ENCODE data around the gene SAPCD1. TPM values are rescaled to one million over a fixed set of nuclear protein-coding genes. Genes with fewer than 3 reads are reported as not detected.

The SAPCD1 gene
- total and polyA plus RNA-seq, 10 of the 15 experiments (the other 5 are each of a cell fraction or from before 2014, with no cell fraction given), result 1.6 to 13.0 (median 5.4) TPM

- Histone ChIP-seq H3K4me3 (no peak overlapping the region), H2AFZ (ENCODE audit: control insufficient read depth, low read depth, low read length) (no peak overlapping the region), H3K36me3 (ENCODE audit: control insufficient read depth in 2 of 2, insufficient read depth in 2 of 2, low read length in 1 of 2) (peaks cover 6 to 39% of the 10 kb centered on the region in 2 experiments; a peak in 3 of 4 replicates), H3K79me2 (ENCODE audit: control insufficient read depth, insufficient read depth, low read length) (no peaks in the 10 kb centered on the region; the same call in 1 of the 2 replicates), H3K27ac (ENCODE audit: control insufficient read depth, insufficient read depth) (no peak overlapping the region), H3K27me3 (replicated peaks in 1 of 2; ENCODE audit: control insufficient read depth in 2 of 2, insufficient read depth in 2 of 2, low read length in 1 of 2) (no peaks in the 10 kb centered on the region), H3K9ac (ENCODE audit: control insufficient read depth, insufficient read depth, low read length) (no peak overlapping the region), H3K4me2 (ENCODE audit: control insufficient read depth, insufficient read depth) (no peak overlapping the region), H4K20me1 (ENCODE audit: control insufficient read depth, insufficient read depth) (no peaks in the 10 kb centered on the region), H3K4me1 (ENCODE audit: control insufficient read depth, insufficient read depth, low read length) (peaks cover under 1% of the 10 kb centered on the region), H3K9me3 (replicated peaks; ENCODE audit: control insufficient read depth, insufficient read depth, low read length) (no peaks in the 10 kb centered on the region)
- SMC1A ChIA-PET (ENCODE audit: uncharacterized antibody, unreplicated experiment), result no interaction called here
- no peak for ATAC-seq
- DNase-seq (ENCODE audit: low read depth, low spot score), result no peak
- CTCF ChIA-PET, result interaction anchor here (1.4 kb wide), 1 partner anchor 8 kb away, joined by 3 read pairs; no protein-coding TSS in a partner anchor
- intact Hi-C loops (cut with micrococcal nuclease; ENCODE audit: unreplicated experiment) (no loop called here), in situ Hi-C loops (cut with MboI) (no loop called here)
- FAIRE-seq, result no peak
- RAD21 ChIA-PET (ENCODE audit: unreplicated experiment), result interaction anchor here (1.1 to 1.2 kb wide), 2 partner anchors 28 to 55 kb away, joined by 3 to 4 read pairs; no protein-coding TSS in a partner anchor
- POLR2A ChIA-PET, result interaction anchor here (0.7 to 0.9 kb wide), 2 partner anchors 44 to 220 kb away, joined by 3 to 4 read pairs; partner anchors contain the start of gene MSH5
- WGBS (ENCODE audit: insufficient coverage, insufficient replicate concordance, low lambda C conversion rate, missing lambda C conversion rate), result 98% methylated on average over 15 of the region's 15 CpGs
- BruUV-seq (replicated peaks), result no TSS peak
- TF ChIP-seq RCOR1 (conservative IDR thresholded peaks at IDR 0.05; ENCODE audit: low read depth, low read length) (no peak), RELA (IDR thresholded peaks at IDR 0.05; ENCODE audit: borderline replicate concordance, partially characterized antibody) (no peak)
These were observed 21.9 kb downstream of the SAPCD1 start for GRCh38 chr6:31784098-31784925.

DNA sequence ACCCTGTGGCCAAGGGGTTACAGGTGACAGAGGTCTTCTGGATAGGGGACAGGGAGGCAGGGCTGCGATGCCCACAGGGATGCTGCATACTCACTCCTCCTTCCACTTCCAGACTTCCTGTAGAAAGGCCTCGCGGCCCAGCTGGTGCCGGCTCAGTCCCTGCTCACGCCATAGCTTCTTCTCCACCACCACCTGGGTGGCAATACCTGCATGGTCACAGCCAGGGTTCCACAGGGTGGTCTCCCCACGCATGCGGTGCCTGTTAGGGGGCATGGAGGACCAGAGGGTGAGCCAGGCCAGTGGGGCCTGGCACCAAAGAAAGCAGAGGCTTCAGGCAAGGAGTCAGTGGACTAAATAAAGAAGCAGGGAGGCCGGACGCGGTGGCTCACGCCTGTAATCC is 23.0 kb downstream of the SAPCD1 start:
- POLR2A ChIA-PET, result interaction anchor here (1.5 to 1.9 kb wide), 2 partner anchors 12 to 21 kb away, joined by 5 read pairs; partner anchors contain the start of gene LSM2
- in situ Hi-C loops (cut with MboI), result no loop called here
- no peak for TF ChIP-seq HDAC2 (IDR thresholded peaks at IDR 0.05)
- TF ChIP-seq ATF2 (IDR thresholded peaks at IDR 0.05; ENCODE audit: low read length), result no peak
- no peak for TF ChIP-seq TARDBP (IDR thresholded peaks at IDR 0.05; ENCODE audit: borderline replicate concordance)
- TF ChIP-seq, protein P1, sequence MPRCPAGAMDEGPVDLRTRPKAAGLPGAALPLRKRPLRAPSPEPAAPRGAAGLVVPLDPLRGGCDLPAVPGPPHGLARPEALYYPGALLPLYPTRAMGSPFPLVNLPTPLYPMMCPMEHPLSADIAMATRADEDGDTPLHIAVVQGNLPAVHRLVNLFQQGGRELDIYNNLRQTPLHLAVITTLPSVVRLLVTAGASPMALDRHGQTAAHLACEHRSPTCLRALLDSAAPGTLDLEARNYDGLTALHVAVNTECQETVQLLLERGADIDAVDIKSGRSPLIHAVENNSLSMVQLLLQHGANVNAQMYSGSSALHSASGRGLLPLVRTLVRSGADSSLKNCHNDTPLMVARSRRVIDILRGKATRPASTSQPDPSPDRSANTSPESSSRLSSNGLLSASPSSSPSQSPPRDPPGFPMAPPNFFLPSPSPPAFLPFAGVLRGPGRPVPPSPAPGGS (IDR thresholded peaks at IDR 0.05; ENCODE audit: borderline replicate concordance, insufficient read depth, low read depth, low read length, poor library complexity, severe bottlenecking), result no peak
- TF ChIP-seq CEBPZ (IDR thresholded peaks at IDR 0.05; ENCODE audit: low read depth, low read length), result no peak

More for the DNA sequence above, 23.0 kb downstream of the SAPCD1 start:
- BruUV-seq (replicated peaks), result no TSS peak
- ATAC-seq (no peak), DNase-seq (ENCODE audit: low read depth, low spot score) (no peak), FAIRE-seq (no peak)
- intact Hi-C loops (cut with micrococcal nuclease; ENCODE audit: unreplicated experiment), result no loop called here
- over 99% methylated on average over 11 of the region's 11 CpGs for WGBS (ENCODE audit: insufficient coverage, insufficient replicate concordance, low lambda C conversion rate, missing lambda C conversion rate)
- H4K20me1 ChIP-seq (ENCODE audit: control insufficient read depth, insufficient read depth), result no peaks in the 10 kb centered on the region
- ChIA-PET RAD21 (ENCODE audit: unreplicated experiment) (interaction anchor here (1.1 to 1.2 kb wide), 2 partner anchors 27 to 56 kb away, joined by 3 to 4 read pairs; no protein-coding TSS in a partner anchor), SMC1A (ENCODE audit: uncharacterized antibody, unreplicated experiment) (interaction anchor here (1.1 to 1.7 kb wide), 3 partner anchors 8 to 44 kb away, joined by 3 to 5 read pairs (median 4); partner anchors contain the start of gene VWA7), CTCF (interaction anchor here (1.2 to 2.3 kb wide), 3 partner anchors 16 to 56 kb away, joined by 3 to 10 read pairs (median 3); partner anchors contain the start of genes DDAH2 and LSM2)
- no peak overlapping the region for H3K4me2 ChIP-seq (ENCODE audit: control insufficient read depth, insufficient read depth)
- no peak overlapping the region for H3K9ac ChIP-seq (ENCODE audit: control insufficient read depth, insufficient read depth, low read length)
- no peak overlapping the region for H3K27ac ChIP-seq (ENCODE audit: control insufficient read depth, insufficient read depth)
- H2AFZ ChIP-seq (ENCODE audit: control insufficient read depth, low read depth, low read length), result no peak overlapping the region
- H3K79me2 ChIP-seq (ENCODE audit: control insufficient read depth, insufficient read depth, low read length), result no peaks in the 10 kb centered on the region; the same call in 1 of the 2 replicates
- H3K9me3 ChIP-seq (replicated peaks; ENCODE audit: control insufficient read depth, insufficient read depth, low read length), result no peaks in the 10 kb centered on the region
- peaks cover 6 to 31% of the 10 kb centered on the region in 2 experiments; a peak in 3 of 4 replicates for H3K36me3 ChIP-seq (ENCODE audit: control insufficient read depth in 2 of 2, insufficient read depth in 2 of 2, low read length in 1 of 2)
- H3K4me1 ChIP-seq (ENCODE audit: control insufficient read depth, insufficient read depth, low read length), result peaks cover 8% of the 10 kb centered on the region
- H3K4me3 ChIP-seq, result no peak overlapping the region
- H3K27me3 ChIP-seq (replicated peaks in 1 of 2; ENCODE audit: control insufficient read depth in 2 of 2, insufficient read depth in 2 of 2, low read length in 1 of 2), result no peaks in the 10 kb centered on the region

Measured in GM12878 (cell line).